ENCODE measurements around the gene RSPH4A.
A peak's percentile ranks its signal among the peaks of the same experiment; 100 is the strongest.

RSPH4A gene

DNA sequence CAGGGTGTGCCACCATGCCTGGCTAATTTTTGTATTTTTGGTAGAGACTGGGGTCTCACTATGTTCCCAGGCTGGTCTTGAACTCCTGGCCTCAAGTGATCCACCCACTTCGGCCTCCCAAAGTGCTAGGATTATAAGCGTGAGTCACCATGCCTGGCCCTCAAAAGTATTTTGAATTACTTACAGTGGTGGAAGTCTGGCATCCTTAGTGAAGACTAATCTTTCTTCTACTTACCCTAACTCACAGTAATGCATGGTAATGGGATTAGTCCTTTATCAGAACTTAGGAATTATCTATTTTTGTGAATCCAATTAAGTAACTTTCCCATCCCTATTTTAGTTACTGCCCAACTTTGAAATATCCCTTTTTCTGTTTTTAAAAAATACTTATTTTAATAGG, 41.1 kb upstream of the RSPH4A start:
- H3K4me3 ChIP-seq (ENCODE audit: control insufficient read depth, low read depth, low read length): no peak overlapping the region
- DNase-seq (ENCODE audit: low read depth): no peak
- TF ChIP-seq, protein P1, sequence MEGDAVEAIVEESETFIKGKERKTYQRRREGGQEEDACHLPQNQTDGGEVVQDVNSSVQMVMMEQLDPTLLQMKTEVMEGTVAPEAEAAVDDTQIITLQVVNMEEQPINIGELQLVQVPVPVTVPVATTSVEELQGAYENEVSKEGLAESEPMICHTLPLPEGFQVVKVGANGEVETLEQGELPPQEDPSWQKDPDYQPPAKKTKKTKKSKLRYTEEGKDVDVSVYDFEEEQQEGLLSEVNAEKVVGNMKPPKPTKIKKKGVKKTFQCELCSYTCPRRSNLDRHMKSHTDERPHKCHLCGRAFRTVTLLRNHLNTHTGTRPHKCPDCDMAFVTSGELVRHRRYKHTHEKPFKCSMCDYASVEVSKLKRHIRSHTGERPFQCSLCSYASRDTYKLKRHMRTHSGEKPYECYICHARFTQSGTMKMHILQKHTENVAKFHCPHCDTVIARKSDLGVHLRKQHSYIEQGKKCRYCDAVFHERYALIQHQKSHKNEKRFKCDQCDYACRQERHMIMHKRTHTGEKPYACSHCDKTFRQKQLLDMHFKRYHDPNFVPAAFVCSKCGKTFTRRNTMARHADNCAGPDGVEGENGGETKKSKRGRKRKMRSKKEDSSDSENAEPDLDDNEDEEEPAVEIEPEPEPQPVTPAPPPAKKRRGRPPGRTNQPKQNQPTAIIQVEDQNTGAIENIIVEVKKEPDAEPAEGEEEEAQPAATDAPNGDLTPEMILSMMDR (IDR thresholded peaks at IDR 0.05; ENCODE audit: control insufficient read depth, insufficient read depth, low read depth, low read length, missing control alignments): no peak

GRCh38 chr6:116577486-116577885, 38.8 kb upstream of the RSPH4A start:
- TF ChIP-seq, protein P1 (IDR thresholded peaks at IDR 0.05; ENCODE audit: control insufficient read depth, insufficient read depth, low read depth, low read length, missing control alignments): no peak
- DNase-seq (ENCODE audit: low read depth): no peak
- no peak overlapping the region for H3K4me3 ChIP-seq (ENCODE audit: control insufficient read depth, low read depth, low read length)

DNA sequence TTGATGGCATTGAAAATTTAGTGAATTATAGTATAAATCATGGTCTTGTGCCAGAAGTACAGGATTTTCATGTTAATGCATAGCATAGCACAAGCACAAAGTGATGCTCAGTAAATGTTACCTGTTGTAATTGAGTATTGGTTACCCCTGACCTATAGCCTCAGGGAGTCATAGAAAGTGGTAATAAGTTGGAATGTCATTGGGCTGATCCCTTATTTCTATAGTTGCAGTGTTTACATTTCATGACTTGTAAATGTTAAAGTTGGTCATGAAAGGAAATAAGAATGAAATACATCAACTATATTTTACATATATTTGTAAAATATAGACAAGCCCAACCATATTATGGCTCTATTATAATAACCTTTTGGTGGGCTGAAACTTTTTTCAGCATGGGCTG, 37.9 kb upstream of the RSPH4A start:
- H3K4me3 ChIP-seq (ENCODE audit: control insufficient read depth, low read depth, low read length): no peak overlapping the region
- TF ChIP-seq, protein P1 (IDR thresholded peaks at IDR 0.05; ENCODE audit: control insufficient read depth, insufficient read depth, low read depth, low read length, missing control alignments): no peak
- DNase-seq (ENCODE audit: low read depth): no peak

- no peak for DNase-seq (ENCODE audit: low read depth)
- TF ChIP-seq, protein P1 (IDR thresholded peaks at IDR 0.05; ENCODE audit: control insufficient read depth, insufficient read depth, low read depth, low read length, missing control alignments): no peak
- H3K4me3 ChIP-seq (ENCODE audit: control insufficient read depth, low read depth, low read length): no peak overlapping the region
These were observed 37.1 kb upstream of the RSPH4A start for GRCh38 chr6:116579143-116579542.

GRCh38 chr6:116580198-116580597, 36.1 kb upstream of the RSPH4A start:
- H3K4me3 ChIP-seq (ENCODE audit: control insufficient read depth, low read depth, low read length): no peak overlapping the region
- TF ChIP-seq, protein P1 (IDR thresholded peaks at IDR 0.05; ENCODE audit: control insufficient read depth, insufficient read depth, low read depth, low read length, missing control alignments): no peak
- DNase-seq (ENCODE audit: low read depth): peak; percentile 57

DNA sequence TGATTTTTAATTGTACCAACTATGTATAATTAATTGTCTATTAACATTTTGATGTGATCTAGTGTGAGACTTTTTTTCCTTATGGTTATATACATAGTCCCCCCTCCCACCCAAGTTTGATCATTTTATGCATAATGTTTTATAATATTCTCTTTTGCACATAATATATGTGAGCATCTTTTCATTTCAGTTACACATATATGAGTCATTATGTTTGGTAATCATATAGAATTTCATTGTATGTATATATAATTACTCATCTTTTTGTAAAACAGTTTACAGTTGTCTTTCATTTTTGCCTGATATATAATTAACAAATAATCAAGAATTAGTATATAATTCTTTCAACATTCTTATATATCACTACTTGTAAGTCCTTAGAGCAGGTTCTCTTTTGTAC, 30.0 kb upstream of the RSPH4A start:
- TF ChIP-seq, protein P1 (IDR thresholded peaks at IDR 0.05; ENCODE audit: control insufficient read depth, insufficient read depth, low read depth, low read length, missing control alignments): no peak
- H3K4me3 ChIP-seq (ENCODE audit: control insufficient read depth, low read depth, low read length): no peak overlapping the region
- DNase-seq (ENCODE audit: low read depth): no peak

DNA sequence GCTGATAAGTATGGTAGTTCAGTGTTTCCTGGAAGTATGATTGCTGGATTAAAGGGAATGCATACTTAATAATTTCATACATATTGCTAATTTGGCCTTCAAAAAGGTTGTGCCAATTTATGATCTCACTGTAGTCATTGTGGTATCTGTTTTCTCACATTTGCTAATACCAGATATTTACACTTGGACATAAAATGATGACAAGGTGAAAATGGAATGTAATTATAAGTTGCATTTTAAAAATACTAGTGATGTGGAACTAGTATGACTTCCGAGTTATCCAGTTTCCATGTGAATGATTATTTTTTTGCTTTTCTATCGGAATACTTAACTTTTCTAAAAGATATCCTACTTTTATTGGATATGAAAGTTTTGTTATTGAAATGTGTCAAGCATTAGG, 29.5 kb upstream of the RSPH4A start:
- TF ChIP-seq, protein P1 (IDR thresholded peaks at IDR 0.05; ENCODE audit: control insufficient read depth, insufficient read depth, low read depth, low read length, missing control alignments): no peak
- no peak for DNase-seq (ENCODE audit: low read depth)

More for the DNA sequence above, 29.5 kb upstream of the RSPH4A start:
- no peak overlapping the region for H3K4me3 ChIP-seq (ENCODE audit: control insufficient read depth, low read depth, low read length)
